GM12892 (cell line): ENCODE data around the gene NUDT2.

Experiments
- POLR2A ChIP-seq: IDR thresholded peaks from 2 replicates; pipeline ENCODE4 v1.6.1; 2011; ENCODE audit warnings: low read depth, low read length, control low read depth
- POLR2AphosphoS5 ChIP-seq: IDR thresholded peaks from 2 replicates; pipeline ENCODE4 v1.6.1; 2011; ENCODE audit warnings: low read depth, low read length, control low read depth
- TAF1 ChIP-seq: IDR thresholded peaks from 2 replicates; pipeline ENCODE4 v1.6.1; 2011; ENCODE audit warnings: low read depth, mild to moderate bottlenecking, control low read depth, low read length, borderline replicate concordance

DNA sequence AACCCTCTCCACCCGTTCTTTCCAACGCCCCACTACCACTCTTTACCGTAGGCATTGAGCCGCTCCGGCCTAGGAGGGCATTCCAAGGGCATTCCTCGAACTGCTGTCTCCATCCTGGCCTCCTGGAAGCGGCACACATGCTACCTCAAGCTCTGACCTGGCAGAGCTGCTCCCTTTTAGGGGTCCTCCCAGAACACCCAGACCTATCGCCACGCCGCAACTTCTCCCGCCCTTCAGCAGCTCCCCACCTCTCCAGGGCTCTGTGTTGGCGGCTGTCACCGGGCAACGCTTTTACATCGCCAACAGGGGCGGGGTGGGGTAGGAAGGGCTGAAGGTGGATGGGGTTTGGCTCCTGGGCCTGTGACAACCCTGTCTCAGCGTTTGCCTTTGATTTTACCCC, 52.0 kb downstream of the NUDT2 start:
- TF ChIP-seq TAF1 = no peak
- TF ChIP-seq POLR2A = no peak
- no peak for TF ChIP-seq POLR2AphosphoS5
